Endodermal cell (in vitro differentiated cells): ENCODE results near the gene ATP1A4. TPM values are rescaled to one million over a fixed set of nuclear protein-coding genes. Genes with fewer than 3 reads are reported as not detected.

Experiments
- DNase-seq: peaks from one replicate; pipeline ENCODE4 v3.0.0-alpha.2; 2017
- H3K27ac ChIP-seq: 2 replicates; pipeline ENCODE4 v1.5.1; 2013; ENCODE audit warnings: mild to moderate bottlenecking, low read depth, low read length, moderate library complexity
- H3K27me3 ChIP-seq: 2 replicates; pipeline ENCODE4 v1.6.1; 2013; ENCODE audit warnings: mild to moderate bottlenecking, low read length, moderate library complexity; ENCODE audit not compliant: insufficient read depth, control insufficient read depth, poor library complexity, severe bottlenecking
- H3K36me3 ChIP-seq: 2 replicates; pipeline ENCODE4 v1.7.0; 2013; ENCODE audit warnings: mild to moderate bottlenecking, low read length, moderate library complexity; ENCODE audit not compliant: control insufficient read depth, insufficient read depth
- H3K4me1 ChIP-seq: one replicate; pipeline ENCODE4 v1.7.0; 2013; ENCODE audit warnings: low read length; ENCODE audit not compliant: control insufficient read depth, insufficient read depth
- H3K4me3 ChIP-seq: 2 replicates; pipeline ENCODE4 v1.5.1; 2013; ENCODE audit warnings: mild to moderate bottlenecking, low read length, moderate library complexity
- H3K9ac ChIP-seq: 2 replicates; pipeline ENCODE4 v1.6.1; 2013; ENCODE audit warnings: mild to moderate bottlenecking, low read length, moderate library complexity; ENCODE audit not compliant: poor library complexity, severe bottlenecking; ENCODE audit errors: extremely low read depth
- H3K9me3 ChIP-seq: 2 replicates; pipeline ENCODE4 v1.6.1; 2013; ENCODE audit warnings: mild to moderate bottlenecking, low read length, moderate library complexity; ENCODE audit not compliant: control insufficient read depth
- H3K27ac Mint-ChIP-seq: 2 replicates; pipeline ENCODE4 v1.8.0; 2020; ENCODE audit warnings: mixed read lengths
- H3K27me3 Mint-ChIP-seq: 2 replicates; pipeline ENCODE4 v1.8.0; 2021; ENCODE audit warnings: mild to moderate bottlenecking, mixed read lengths; ENCODE audit not compliant: insufficient read depth
- H3K36me3 Mint-ChIP-seq: 2 replicates; pipeline ENCODE4 v1.8.0; 2020; ENCODE audit warnings: low read depth, mixed read lengths
- H3K4me1 Mint-ChIP-seq: 2 replicates; pipeline ENCODE4 v1.8.0; 2020; ENCODE audit warnings: mixed read lengths
- H3K4me3 Mint-ChIP-seq: 2 replicates; pipeline ENCODE4 v1.8.0; 2020; ENCODE audit warnings: mild to moderate bottlenecking, moderate library complexity, mixed read lengths
- H3K9me3 Mint-ChIP-seq: 2 replicates; pipeline ENCODE4 v1.8.0; 2020; ENCODE audit warnings: mild to moderate bottlenecking, mixed read lengths
- CTCF ChIP-seq: fragments of 200-600 bp; sonication (generic); conservative IDR thresholded peaks from 2 replicates; pipeline ENCODE4 v1.5.0; 2021; ENCODE audit warnings: antibody characterized with exemption, mild to moderate bottlenecking
- WGBS, 2 experiments: methylation state at CpG; one replicate each; pipeline versions ENCODE4 v1.1.5 to v1.1.7; 2013; ENCODE audit warnings: missing lambda C conversion rate in 2 of 2, mixed read lengths in 1 of 2; ENCODE audit not compliant: insufficient coverage in 1 of 2, insufficient read length in 1 of 2; 5-methylcytosine and 5-hydroxymethylcytosine counted together
- total RNA-seq, 2 donors: library from RNA; stranded (reverse); fragmentation: NEBNext Ultra II Directional in 1 of 2; extraction: Animal tissue kit (Norgen Biotek cat#: 25700) in 1 of 2; gene quantifications; 2 replicates in 1 of 2; 3 replicates in 1 of 2; pipeline ENCODE4 v1.2.1, GENCODE V29; 2021

Gene ATP1A4
- total RNA-seq, 2 donors from 2014 or later: 0.55 to 0.75 TPM

GRCh38 chr1:160148121-160148520 is 3.3 kb upstream of the ATP1A4 start:
- Histone ChIP-seq H3K4me3 (no peak overlapping the region), H3K27me3 (no peaks in the 10 kb centered on the region), H3K4me1 (no peaks in the 10 kb centered on the region), H3K27ac (no peak overlapping the region), H3K36me3 (no peaks in the 10 kb centered on the region), H3K9me3 (no peaks in the 10 kb centered on the region), H3K9ac (no peak overlapping the region)
- no peak for TF ChIP-seq CTCF
- DNase-seq: no peak
- Mint-ChIP-seq H3K4me3 (no peak overlapping the region), H3K27me3 (peaks cover 12% of the 10 kb centered on the region), H3K36me3 (no peaks in the 10 kb centered on the region), H3K27ac (no peak overlapping the region), H3K4me1 (peaks cover 7% of the 10 kb centered on the region), H3K9me3 (no peaks in the 10 kb centered on the region)
- 98 to 100% methylated on average over 3 of the region's 3 CpGs for WGBS, 2 experiments

GRCh38 chr1:160149233-160149632 is 2.2 kb upstream of the ATP1A4 start:
- Mint-ChIP-seq H3K27ac (no peak overlapping the region), H3K9me3 (no peaks in the 10 kb centered on the region), H3K4me1 (peaks cover 2% of the 10 kb centered on the region), H3K36me3 (no peaks in the 10 kb centered on the region), H3K27me3 (peaks cover 8% of the 10 kb centered on the region), H3K4me3 (no peak overlapping the region)
- H3K36me3 ChIP-seq: no peaks in the 10 kb centered on the region
- no peaks in the 10 kb centered on the region for H3K27me3 ChIP-seq
- no peaks in the 10 kb centered on the region for H3K9me3 ChIP-seq
- TF ChIP-seq CTCF: no peak
- DNase-seq: no peak
- H3K4me1 ChIP-seq: no peaks in the 10 kb centered on the region
- no peak overlapping the region for H3K9ac ChIP-seq
- no peak overlapping the region for H3K27ac ChIP-seq
- H3K4me3 ChIP-seq: no peak overlapping the region

- H3K9ac ChIP-seq: no peak overlapping the region
- 97% methylated on average over 2 of the region's 2 CpGs; no CpG with 5 or more reads in 1 of the 2 experiments for WGBS, 2 experiments
Measured at GRCh38 chr1:160149716-160150115, 1.7 kb upstream of the ATP1A4 start.

More at GRCh38 chr1:160149716-160150115, 1.7 kb upstream of the ATP1A4 start:
- H3K27ac ChIP-seq: no peak overlapping the region
- no peak for DNase-seq
- Mint-ChIP-seq H3K27me3 (peaks cover 8% of the 10 kb centered on the region), H3K4me3 (no peak overlapping the region), H3K9me3 (no peaks in the 10 kb centered on the region), H3K36me3 (no peaks in the 10 kb centered on the region), H3K4me1 (peaks cover 2% of the 10 kb centered on the region), H3K27ac (no peak overlapping the region)
- H3K27me3 ChIP-seq: no peaks in the 10 kb centered on the region
- H3K9me3 ChIP-seq: no peaks in the 10 kb centered on the region
- no peak overlapping the region for H3K4me3 ChIP-seq
- no peaks in the 10 kb centered on the region for H3K36me3 ChIP-seq
- H3K4me1 ChIP-seq: no peaks in the 10 kb centered on the region
- TF ChIP-seq CTCF: no peak
